ENCODE measurements around the gene MYL7.

Gene MYL7

GRCh38 chr7:44150466-44150832, 9.3 kb upstream of the MYL7 start:
- DNase-seq (ENCODE audit: low read depth in 2 of 2), result no peak

GRCh38 chr7:44149571-44150465, 8.7 kb upstream of the MYL7 start:
- no peak for DNase-seq (ENCODE audit: low read depth in 2 of 2)

- no peak for DNase-seq (ENCODE audit: low read depth in 2 of 2)
Observed at GRCh38 chr7:44148961-44149536, 7.9 kb upstream of the MYL7 start.

- no peak for DNase-seq (ENCODE audit: low read depth in 2 of 2)
Observed at GRCh38 chr7:44148166-44148565, 7.0 kb upstream of the MYL7 start.

GRCh38 chr7:44147026-44147991, 6.2 kb upstream of the MYL7 start:
- no peak for DNase-seq (ENCODE audit: low read depth in 2 of 2)

- DNase-seq (ENCODE audit: low read depth in 2 of 2), result peak; percentile 56 to 58
Observed at GRCh38 chr7:44145969-44146911, 5.1 kb upstream of the MYL7 start.

GRCh38 chr7:44145479-44145968, 4.4 kb upstream of the MYL7 start:
- peak; percentile 19 to 49 for DNase-seq (ENCODE audit: low read depth in 2 of 2)

- DNase-seq (ENCODE audit: low read depth in 2 of 2), result no peak
Observed at GRCh38 chr7:44144968-44145478, 3.9 kb upstream of the MYL7 start.

- DNase-seq (ENCODE audit: low read depth in 2 of 2), result no peak
Observed at GRCh38 chr7:44144426-44144967, 3.4 kb upstream of the MYL7 start.

- DNase-seq (ENCODE audit: low read depth in 2 of 2), result no peak
Observed at GRCh38 chr7:44143646-44144250, 2.6 kb upstream of the MYL7 start.

GRCh38 chr7:44142028-44142427, 896 bp upstream of the MYL7 start:
- DNase-seq (ENCODE audit: low read depth in 2 of 2), result no peak

- DNase-seq (ENCODE audit: low read depth in 2 of 2), result no peak
Observed at GRCh38 chr7:44140341-44140740, 791 bp downstream of the MYL7 start.

GRCh38 chr7:44139311-44140010, 1.7 kb downstream of the MYL7 start:
- DNase-seq (ENCODE audit: low read depth in 2 of 2), result no peak

GRCh38 chr7:44138698-44139097, 2.4 kb downstream of the MYL7 start:
- no peak for DNase-seq (ENCODE audit: low read depth in 2 of 2)

- no peak for DNase-seq (ENCODE audit: low read depth in 2 of 2)
Observed at GRCh38 chr7:44136731-44137130, 4.4 kb downstream of the MYL7 start.

GRCh38 chr7:44134943-44135628, 6.0 kb downstream of the MYL7 start:
- DNase-seq (ENCODE audit: low read depth in 2 of 2), result no peak

- DNase-seq (ENCODE audit: low read depth in 2 of 2), result no peak
Observed at GRCh38 chr7:44133295-44133694, 7.8 kb downstream of the MYL7 start.

- no peak for DNase-seq (ENCODE audit: low read depth in 2 of 2)
Observed at GRCh38 chr7:44132039-44132438, 9.1 kb downstream of the MYL7 start.

All from stimulated activated CD4-positive, alpha-beta T cell treated with anti-CD3 and anti-CD28 coated beads, Interleukin-4, amount 100 ng/mL, for 48 hours (primary cell).